MM.1S (cell line): ENCODE measurements around the gene BZW2.

Experiments used
- DNase-seq: peaks from one replicate; pipeline ENCODE4 v3.0.0-alpha.2; 2015
- H2AFZ ChIP-seq: fragments of 300-600 bp; sonication (generic); 2 replicates; pipeline ENCODE4 v1.6.0; 2016; ENCODE audit warnings: antibody characterized with exemption, low read length
- H3F3A ChIP-seq: fragments of 300-600 bp; sonication (generic); 2 replicates; pipeline ENCODE4 v1.6.1; 2016; ENCODE audit warnings: mild to moderate bottlenecking, antibody characterized with exemption, low read length, moderate library complexity, mixed read lengths; ENCODE audit not compliant: insufficient read depth
- H3K27ac ChIP-seq: fragments of 300-600 bp; sonication (generic); 2 replicates; pipeline ENCODE4 v1.5.1; 2016; ENCODE audit warnings: mild to moderate bottlenecking, low read length
- H3K27me3 ChIP-seq: fragments of 300-600 bp; sonication (generic); replicated peaks from 2 replicates; pipeline ENCODE4 v1.6.0; 2016; ENCODE audit warnings: low read length; ENCODE audit not compliant: insufficient read depth
- H3K36me3 ChIP-seq: fragments of 300-600 bp; sonication (generic); replicated peaks from 2 replicates; pipeline ENCODE4 v1.6.1; 2016; ENCODE audit warnings: mild to moderate bottlenecking, low read length, mixed read lengths; ENCODE audit not compliant: insufficient read depth
- H3K4me1 ChIP-seq: fragments of 300-600 bp; sonication (generic); 2 replicates; pipeline ENCODE4 v1.6.1; 2016; ENCODE audit warnings: low read length, mixed read lengths
- H3K4me2 ChIP-seq: fragments of 300-600 bp; sonication (generic); 2 replicates; pipeline ENCODE4 v1.6.0; 2016; ENCODE audit warnings: low read depth, low read length
- H3K4me3 ChIP-seq: fragments of 300-600 bp; sonication (generic); 2 replicates; pipeline ENCODE4 v1.5.1; 2016; ENCODE audit warnings: low read length, mixed read lengths
- H3K79me2 ChIP-seq: fragments of 300-600 bp; sonication (generic); 2 replicates; pipeline ENCODE4 v1.6.1; 2016; ENCODE audit warnings: mixed run types, low read length, mixed read lengths
- H3K9ac ChIP-seq: fragments of 300-600 bp; sonication (generic); 2 replicates; pipeline ENCODE4 v1.6.1; 2016; ENCODE audit warnings: low read length, mixed read lengths
- H3K9me2 ChIP-seq: fragments of 300-600 bp; sonication (generic); replicated peaks from 2 replicates; pipeline ENCODE4 v1.6.1; 2016; ENCODE audit warnings: mild to moderate bottlenecking, low read length, mixed read lengths; ENCODE audit not compliant: insufficient read depth
- H3K9me3 ChIP-seq: fragments of 300-600 bp; sonication (generic); replicated peaks from 2 replicates; pipeline ENCODE4 v1.6.1; 2016; ENCODE audit warnings: mild to moderate bottlenecking, low read length, mixed read lengths; ENCODE audit not compliant: insufficient read depth
- H4K20me1 ChIP-seq: fragments of 300-600 bp; sonication (generic); 2 replicates; pipeline ENCODE4 v1.6.1; 2016; ENCODE audit warnings: mild to moderate bottlenecking, low read length, moderate library complexity, mixed read lengths; ENCODE audit not compliant: insufficient read depth
- CTCF ChIP-seq: fragments of 300-600 bp; sonication (generic); IDR thresholded peaks from 2 replicates; pipeline ENCODE4 v1.5.1; 2016; ENCODE audit warnings: antibody characterized with exemption, low read length, mixed read lengths
- EZH2 ChIP-seq: fragments of 300-600 bp; sonication (generic); optimal IDR thresholded peaks from 2 replicates; pipeline ENCODE3; 2017; ENCODE audit warnings: low read depth, mild to moderate bottlenecking, antibody characterized with exemption, low read length, mixed read lengths
- EZH2phosphoT487 ChIP-seq: fragments of 300-600 bp; sonication (generic); IDR thresholded peaks from 2 replicates; pipeline ENCODE4 v1.6.1; 2018; ENCODE audit warnings: antibody characterized with exemption, low read length

The BZW2 gene

GRCh38 chr7:16721541-16721940 lies 75.6 kb downstream of the BZW2 start:
- Histone ChIP-seq H3K79me2 (no peaks in the 10 kb centered on the region), H4K20me1 (no peaks in the 10 kb centered on the region), H3F3A (no peaks in the 10 kb centered on the region), H3K4me2 (no peak overlapping the region), H3K4me3 (no peak overlapping the region), H3K36me3 (no peaks in the 10 kb centered on the region), H2AFZ (no peak overlapping the region), H3K9me2 (no peaks in the 10 kb centered on the region), H3K27me3 (no peaks in the 10 kb centered on the region), H3K9me3 (no peaks in the 10 kb centered on the region), H3K4me1 (no peaks in the 10 kb centered on the region), H3K9ac (no peak overlapping the region), H3K27ac (no peak overlapping the region)
- no peak for TF ChIP-seq EZH2
- TF ChIP-seq CTCF, result no peak
- no peak for TF ChIP-seq EZH2phosphoT487
- DNase-seq, result no peak

- TF ChIP-seq EZH2 (no peak), CTCF (no peak), EZH2phosphoT487 (no peak)
Measured at GRCh38 chr7:16724344-16724743, 78.4 kb downstream of the BZW2 start.

GRCh38 chr7:16726189-16726588 lies 80.2 kb downstream of the BZW2 start:
- Histone ChIP-seq H3K9ac (no peak overlapping the region), H3F3A (no peaks in the 10 kb centered on the region), H4K20me1 (no peaks in the 10 kb centered on the region), H3K79me2 (no peaks in the 10 kb centered on the region), H3K27me3 (no peaks in the 10 kb centered on the region), H3K27ac (no peak overlapping the region), H3K9me3 (no peaks in the 10 kb centered on the region), H3K4me2 (no peak overlapping the region), H3K36me3 (no peaks in the 10 kb centered on the region), H3K4me1 (no peaks in the 10 kb centered on the region), H3K4me3 (no peak overlapping the region), H2AFZ (no peak overlapping the region), H3K9me2 (no peaks in the 10 kb centered on the region)
- DNase-seq, result no peak
- TF ChIP-seq EZH2, result no peak
- TF ChIP-seq CTCF, result no peak
- TF ChIP-seq EZH2phosphoT487, result no peak

More at GRCh38 chr7:16724344-16724743, 78.4 kb downstream of the BZW2 start:
- H3K4me1 ChIP-seq, result no peaks in the 10 kb centered on the region
- no peaks in the 10 kb centered on the region for H3K79me2 ChIP-seq
- no peak overlapping the region for H3K9ac ChIP-seq
- no peaks in the 10 kb centered on the region for H3K9me2 ChIP-seq
- DNase-seq, result no peak
- H3F3A ChIP-seq, result no peaks in the 10 kb centered on the region
- no peak overlapping the region for H3K27ac ChIP-seq
- no peak overlapping the region for H3K4me2 ChIP-seq
- H3K36me3 ChIP-seq, result no peaks in the 10 kb centered on the region
- H3K9me3 ChIP-seq, result no peaks in the 10 kb centered on the region
- H3K27me3 ChIP-seq, result no peaks in the 10 kb centered on the region
- H2AFZ ChIP-seq, result no peak overlapping the region
- H3K4me3 ChIP-seq, result no peak overlapping the region
- no peaks in the 10 kb centered on the region for H4K20me1 ChIP-seq
